Measurements from ENCODE around the gene YTHDF2. TPM values are rescaled to one million over a fixed set of nuclear protein-coding genes. Genes with fewer than 3 reads are reported as not detected.
"Not testable (repeated sequence)": the region's sequence is repeated elsewhere in the genome, so short reads cannot be mapped to it uniquely, and the experiment has no call there.

The YTHDF2 gene
- total and polyA plus RNA-seq, 9 of the 15 experiments (the other 6 are each of a cell fraction or from before 2014, with no cell fraction given), result 41.0 to 111 (median 83.3) TPM

DNA sequence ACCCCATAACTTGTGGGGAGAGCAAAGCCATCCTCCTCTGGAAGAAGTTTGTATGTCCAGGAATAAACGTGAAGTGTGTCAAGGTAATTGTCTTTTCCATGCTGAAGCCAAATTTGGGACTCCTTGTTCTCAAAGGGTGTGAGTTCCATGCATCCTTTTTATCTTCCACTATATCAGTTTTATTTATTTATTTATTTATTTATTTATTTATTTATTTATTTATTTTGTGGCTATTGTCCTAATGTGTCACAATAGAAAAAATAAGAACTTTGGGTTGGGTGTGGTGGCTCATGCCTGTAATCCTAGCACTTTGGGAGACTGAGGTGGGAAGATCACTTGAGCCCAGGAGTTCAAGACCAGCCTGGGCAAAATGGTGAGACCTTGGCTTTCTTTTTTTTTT, 45.1 kb upstream of the YTHDF2 start:
- H2AFZ ChIP-seq (ENCODE audit: low read depth, low read length); H3K9me3 ChIP-seq (replicated peaks; ENCODE audit: control insufficient read depth, insufficient read depth, low read depth, low read length); H3K27ac ChIP-seq (ENCODE audit: extremely low read depth, low read depth, low read length); ATAC-seq; DNase-seq (ENCODE audit: extremely low read depth in 1 of 4, low spot score in 3 of 4); H3K9ac ChIP-seq (ENCODE audit: insufficient read depth in 1 of 2, low read depth in 2 of 2, low read length in 2 of 2); POLR2A ChIA-PET; H3K9me1 ChIP-seq (ENCODE audit: control insufficient read depth, insufficient read depth, low read length); H3K27me3 ChIP-seq (ENCODE audit: control insufficient read depth in 2 of 2, insufficient read depth in 2 of 2, low read length in 2 of 2); H3K4me3 ChIP-seq; BruUV-seq (replicated peaks); H3K4me1 ChIP-seq (replicated peaks in 1 of 2; ENCODE audit: control insufficient read depth in 2 of 2, insufficient read depth in 2 of 2, low read length in 2 of 2); in situ Hi-C loops (cut with MboI); intact Hi-C loops (cut with micrococcal nuclease); FAIRE-seq; H3K79me2 ChIP-seq (ENCODE audit: control insufficient read depth, insufficient read depth, low read length); CTCF ChIA-PET (ENCODE audit: low intra/inter-chr PET ratio); H3K4me2 ChIP-seq (ENCODE audit: insufficient read depth, low read length); H4K20me1 ChIP-seq (replicated peaks; ENCODE audit: control insufficient read depth, insufficient read depth, low read length): not testable (repeated sequence)
- H3K36me3 ChIP-seq (ENCODE audit: control insufficient read depth, insufficient read depth, low read length), result peaks cover 41% of the 10 kb centered on the region
- WGBS (ENCODE audit: insufficient coverage, low coverage, missing lambda C conversion rate), result 25% methylated on average over 1 of the region's 1 CpG

DNA sequence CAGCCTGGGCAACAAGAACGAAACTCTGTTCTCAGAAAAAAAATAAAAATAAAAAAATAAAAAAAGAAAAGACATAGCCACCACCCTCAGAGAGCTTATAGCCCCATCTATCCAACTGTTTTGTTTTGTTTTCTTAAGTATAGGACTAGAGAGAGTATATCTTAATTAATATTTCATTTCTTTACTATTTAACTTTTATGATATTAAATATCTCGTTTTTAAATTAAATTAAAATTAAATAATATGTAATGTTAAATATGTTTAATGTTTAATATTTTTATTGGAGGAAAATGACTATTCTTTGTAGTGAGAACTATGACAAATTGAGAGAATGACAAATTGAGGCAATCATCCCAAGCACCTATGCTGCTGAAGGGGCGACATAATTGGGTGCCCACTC, 33.1 kb upstream of the YTHDF2 start:
- Histone ChIP-seq H3K4me2 (ENCODE audit: insufficient read depth, low read length) (no peak overlapping the region), H4K20me1 (replicated peaks; ENCODE audit: control insufficient read depth, insufficient read depth, low read length) (no peaks in the 10 kb centered on the region), H3K4me1 (replicated peaks in 1 of 2; ENCODE audit: control insufficient read depth in 2 of 2, insufficient read depth in 2 of 2, low read length in 2 of 2) (no peaks in the 10 kb centered on the region), H3K9ac (ENCODE audit: insufficient read depth in 1 of 2, low read depth in 2 of 2, low read length in 2 of 2) (no peak overlapping the region), H3K79me2 (ENCODE audit: control insufficient read depth, insufficient read depth, low read length) (no peaks in the 10 kb centered on the region), H3K9me3 (replicated peaks; ENCODE audit: control insufficient read depth, insufficient read depth, low read depth, low read length) (no peaks in the 10 kb centered on the region), H3K36me3 (ENCODE audit: control insufficient read depth, insufficient read depth, low read length) (peaks cover 36% of the 10 kb centered on the region), H3K27ac (ENCODE audit: extremely low read depth, low read depth, low read length) (no peak overlapping the region), H3K4me3 (no peak overlapping the region), H3K9me1 (ENCODE audit: control insufficient read depth, insufficient read depth, low read length) (no peaks in the 10 kb centered on the region), H3K27me3 (ENCODE audit: control insufficient read depth in 2 of 2, insufficient read depth in 2 of 2, low read length in 2 of 2) (no peaks in the 10 kb centered on the region), H2AFZ (ENCODE audit: low read depth, low read length) (no peak overlapping the region)
- 59% methylated on average over 3 of the region's 3 CpGs for WGBS (ENCODE audit: insufficient coverage, low coverage, missing lambda C conversion rate)
- ChIA-PET CTCF (ENCODE audit: low intra/inter-chr PET ratio) (no interaction called here), POLR2A (interaction anchor here (0.6 to 3.5 kb wide), 5 partner anchors 13 to 1629 kb away, joined by 3 to 19 read pairs (median 4); no protein-coding TSS in a partner anchor)
- in situ Hi-C loops (cut with MboI) (no loop called here), intact Hi-C loops (cut with micrococcal nuclease) (no loop called here)
- ATAC-seq (no peak), DNase-seq (ENCODE audit: extremely low read depth in 1 of 4, low spot score in 3 of 4) (no peak), FAIRE-seq (no peak)
- BruUV-seq (replicated peaks), result no TSS peak
- TF ChIP-seq WHSC1 (IDR thresholded peaks at IDR 0.05; ENCODE audit: low read length), result no peak
- TF ChIP-seq KDM5B (IDR thresholded peaks at IDR 0.05; ENCODE audit: insufficient replicate concordance, low read depth, low read length), result no peak
- TF ChIP-seq, protein P1, sequence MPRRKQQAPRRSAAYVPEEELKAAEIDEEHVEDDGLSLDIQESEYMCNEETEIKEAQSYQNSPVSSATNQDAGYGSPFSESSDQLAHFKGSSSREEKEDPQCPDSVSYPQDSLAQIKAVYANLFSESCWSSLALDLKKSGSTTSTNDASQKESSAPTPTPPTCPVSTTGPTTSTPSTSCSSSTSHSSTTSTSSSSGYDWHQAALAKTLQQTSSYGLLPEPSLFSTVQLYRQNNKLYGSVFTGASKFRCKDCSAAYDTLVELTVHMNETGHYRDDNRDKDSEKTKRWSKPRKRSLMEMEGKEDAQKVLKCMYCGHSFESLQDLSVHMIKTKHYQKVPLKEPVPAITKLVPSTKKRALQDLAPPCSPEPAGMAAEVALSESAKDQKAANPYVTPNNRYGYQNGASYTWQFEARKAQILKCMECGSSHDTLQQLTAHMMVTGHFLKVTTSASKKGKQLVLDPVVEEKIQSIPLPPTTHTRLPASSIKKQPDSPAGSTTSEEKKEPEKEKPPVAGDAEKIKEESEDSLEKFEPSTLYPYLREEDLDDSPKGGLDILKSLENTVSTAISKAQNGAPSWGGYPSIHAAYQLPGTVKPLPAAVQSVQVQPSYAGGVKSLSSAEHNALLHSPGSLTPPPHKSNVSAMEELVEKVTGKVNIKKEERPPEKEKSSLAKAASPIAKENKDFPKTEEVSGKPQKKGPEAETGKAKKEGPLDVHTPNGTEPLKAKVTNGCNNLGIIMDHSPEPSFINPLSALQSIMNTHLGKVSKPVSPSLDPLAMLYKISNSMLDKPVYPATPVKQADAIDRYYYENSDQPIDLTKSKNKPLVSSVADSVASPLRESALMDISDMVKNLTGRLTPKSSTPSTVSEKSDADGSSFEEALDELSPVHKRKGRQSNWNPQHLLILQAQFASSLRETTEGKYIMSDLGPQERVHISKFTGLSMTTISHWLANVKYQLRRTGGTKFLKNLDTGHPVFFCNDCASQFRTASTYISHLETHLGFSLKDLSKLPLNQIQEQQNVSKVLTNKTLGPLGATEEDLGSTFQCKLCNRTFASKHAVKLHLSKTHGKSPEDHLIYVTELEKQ (CRISPR knock-in tag; IDR thresholded peaks at IDR 0.05), result no peak
